GM19035 (cell line): ENCODE data around the gene NAA20.
A peak's percentile ranks its signal among the peaks of the same experiment; 100 is the strongest.

ENCODE experiments used
- ATAC-seq: cut with Tn5 transposase; IDR thresholded peaks from one replicate; pipeline ENCODE4 v1.9.1; 2021; ENCODE audit not compliant: unreplicated experiment

The NAA20 gene

GRCh38 chr20:20017001-20017843 lies at the start of gene NAA20:
Gene NAA20 (plus strand): TSS chr20:20017362. CDS start chr20:20017397, 35 bp downstream.
- peak; percentile 99 for ATAC-seq

DNA sequence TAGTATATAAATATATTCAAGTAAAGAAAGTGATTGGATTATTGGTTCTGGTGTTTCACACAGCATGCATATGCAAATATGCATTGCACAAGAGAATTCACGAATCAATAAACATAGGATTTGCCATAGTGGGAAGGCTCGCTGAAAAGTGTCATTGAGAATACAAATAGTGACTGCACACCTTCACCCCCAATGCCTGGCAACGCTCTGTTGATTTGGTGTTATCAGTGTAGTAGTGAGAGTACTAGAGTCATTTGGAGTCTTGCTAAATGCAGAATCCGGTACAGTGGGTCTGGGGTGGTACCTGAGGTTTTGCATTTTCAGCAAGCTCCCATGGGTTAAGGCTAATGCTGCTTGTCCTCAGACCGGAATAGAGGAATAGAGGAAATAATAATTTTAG lies 49.7 kb upstream of the NAA20 start:
- ATAC-seq: no peak

DNA sequence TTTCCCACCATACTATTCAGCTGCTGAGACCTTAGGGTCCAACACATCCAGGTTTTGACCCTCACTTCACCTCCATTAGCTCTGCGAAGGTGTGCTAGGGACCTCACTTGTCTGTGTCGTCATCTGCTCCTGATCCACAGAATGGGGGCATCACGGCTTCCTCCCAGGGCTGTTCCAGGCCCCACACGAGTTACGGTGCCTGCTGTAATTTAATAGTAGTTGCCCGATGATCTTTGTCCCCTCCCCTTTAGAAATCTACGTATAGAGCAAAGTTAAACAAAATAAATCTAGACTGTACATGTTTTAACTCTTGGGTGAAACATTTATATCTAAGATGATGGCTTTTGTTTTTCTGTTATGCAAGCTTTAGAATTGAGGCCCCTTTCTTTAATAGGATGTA lies 49.1 kb upstream of the NAA20 start:
- no peak for ATAC-seq

GRCh38 chr20:19968466-19969073 lies 48.6 kb upstream of the NAA20 start:
- ATAC-seq: no peak

GRCh38 chr20:19969106-19969505 lies 48.1 kb upstream of the NAA20 start:
- no peak for ATAC-seq

GRCh38 chr20:19969507-19970255 lies 47.5 kb upstream of the NAA20 start:
- ATAC-seq: no peak

DNA sequence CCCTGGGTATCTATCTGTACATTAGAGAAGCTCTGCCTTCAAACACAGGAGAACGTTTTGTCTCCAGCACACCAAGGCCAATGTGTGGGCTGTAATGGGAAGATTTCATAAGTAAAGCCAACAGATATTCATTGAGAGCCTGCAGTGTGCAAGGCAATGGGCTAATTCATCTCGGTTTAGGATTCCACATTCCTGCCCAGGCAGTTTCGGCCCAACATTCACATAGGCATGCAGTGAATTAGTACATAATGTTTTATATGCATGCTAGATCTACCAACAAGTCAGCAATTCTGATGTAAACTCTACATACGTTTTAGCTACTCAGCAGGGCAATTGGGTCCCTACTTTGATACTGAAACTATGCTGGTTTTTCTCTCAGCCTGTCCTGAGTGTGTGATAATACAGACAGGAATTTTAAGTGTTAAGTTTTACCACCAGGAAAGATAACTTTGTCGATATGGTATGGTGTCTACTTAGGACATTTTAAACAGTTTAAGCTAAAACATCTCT lies 46.9 kb upstream of the NAA20 start:
- ATAC-seq: no peak

DNA sequence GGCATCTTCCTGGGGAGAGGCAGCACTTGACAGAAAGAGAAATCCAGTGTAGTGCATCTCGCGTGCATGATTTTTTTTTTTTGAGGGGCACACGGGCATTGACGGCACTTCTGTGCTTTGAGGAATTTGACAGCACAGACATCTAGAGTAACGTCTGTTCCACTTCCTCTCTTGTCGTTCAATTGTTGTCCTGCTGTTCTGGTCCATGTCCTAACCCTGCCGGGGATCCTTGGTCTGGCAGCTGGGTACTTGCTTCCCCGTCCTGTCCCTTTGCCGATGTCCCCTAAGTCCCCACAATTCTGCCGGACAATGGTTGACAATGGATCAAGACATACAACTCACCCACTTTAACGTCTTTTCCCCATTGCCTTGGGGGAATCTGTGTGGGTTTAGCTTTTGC lies 46.0 kb upstream of the NAA20 start:
- ATAC-seq: no peak

DNA sequence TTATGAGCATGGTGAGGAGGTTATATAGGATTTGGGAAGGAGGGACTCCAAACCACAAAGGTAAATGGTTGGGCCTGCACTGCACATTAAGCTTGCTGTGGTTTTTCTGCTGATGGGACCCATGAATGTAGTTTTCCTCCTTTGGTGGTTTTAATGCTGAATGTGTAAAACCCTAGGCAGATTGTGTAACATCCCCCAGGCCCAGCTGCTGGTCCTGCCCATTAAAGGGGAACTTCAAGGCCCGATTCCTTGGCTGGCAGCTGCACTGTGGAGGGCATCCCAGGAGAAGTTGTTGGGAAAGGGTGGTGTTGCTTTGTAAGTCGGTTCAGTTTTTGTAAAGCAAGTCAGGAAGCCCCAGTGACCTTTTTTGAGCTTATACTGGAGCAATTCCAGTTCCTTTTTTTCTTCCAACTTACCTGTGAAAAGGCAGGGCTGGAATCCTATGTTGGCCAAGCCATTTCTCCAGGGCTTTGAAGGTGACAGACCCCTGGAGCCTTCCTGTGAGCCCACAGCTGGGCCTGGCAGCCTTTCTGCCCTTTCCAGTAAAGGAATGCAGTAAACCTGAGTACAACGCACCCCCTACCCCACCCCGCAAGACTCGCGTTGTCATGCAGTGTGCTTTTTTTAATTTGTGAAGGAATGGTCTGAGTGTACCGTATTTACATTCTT lies 43.1 kb upstream of the NAA20 start:
- no peak for ATAC-seq

GRCh38 chr20:19974630-19975435 lies 42.3 kb upstream of the NAA20 start:
- no peak for ATAC-seq

DNA sequence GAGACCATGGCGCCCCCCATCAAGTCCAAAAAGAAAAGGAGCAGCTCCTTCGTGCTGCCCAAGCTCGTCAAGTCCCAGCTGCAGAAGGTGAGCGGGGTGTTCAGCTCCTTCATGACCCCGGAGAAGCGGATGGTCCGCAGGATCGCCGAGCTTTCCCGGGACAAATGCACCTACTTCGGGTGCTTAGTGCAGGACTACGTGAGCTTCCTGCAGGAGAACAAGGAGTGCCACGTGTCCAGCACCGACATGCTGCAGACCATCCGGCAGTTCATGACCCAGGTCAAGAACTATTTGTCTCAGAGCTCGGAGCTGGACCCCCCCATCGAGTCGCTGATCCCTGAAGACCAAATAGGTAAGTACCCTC lies 41.7 kb upstream of the NAA20 start:
- no peak for ATAC-seq

- ATAC-seq: no peak
These were observed 41.3 kb upstream of the NAA20 start for GRCh38 chr20:19975901-19976300.

- no peak for ATAC-seq
These were observed 40.4 kb upstream of the NAA20 start for GRCh38 chr20:19976595-19977372.

- ATAC-seq: no peak
These were observed 39.8 kb upstream of the NAA20 start for GRCh38 chr20:19977373-19977770.

- ATAC-seq: no peak
These were observed 38.5 kb upstream of the NAA20 start for GRCh38 chr20:19978511-19979210.

GRCh38 chr20:19981031-19981451 lies 36.1 kb upstream of the NAA20 start:
- ATAC-seq: no peak

DNA sequence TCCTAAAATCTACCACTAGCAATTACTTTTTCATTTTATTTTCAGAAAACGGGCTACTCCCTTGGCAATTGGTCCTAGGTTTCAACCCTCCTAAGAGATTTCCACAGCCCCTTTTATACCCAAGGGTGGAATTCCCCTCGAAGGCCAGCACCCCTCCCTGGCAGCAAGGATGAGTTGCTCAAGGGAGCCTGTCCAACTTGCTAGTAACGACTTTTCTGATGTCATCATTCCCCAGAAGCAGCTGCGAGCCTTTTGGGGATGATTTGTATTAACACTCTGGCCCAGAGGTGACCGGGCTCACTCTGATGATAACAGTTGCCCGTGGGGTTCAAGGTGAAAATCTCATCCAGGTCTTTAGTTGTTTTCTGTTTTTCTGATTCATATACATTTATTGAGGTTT lies 30.7 kb upstream of the NAA20 start:
- no peak for ATAC-seq

DNA sequence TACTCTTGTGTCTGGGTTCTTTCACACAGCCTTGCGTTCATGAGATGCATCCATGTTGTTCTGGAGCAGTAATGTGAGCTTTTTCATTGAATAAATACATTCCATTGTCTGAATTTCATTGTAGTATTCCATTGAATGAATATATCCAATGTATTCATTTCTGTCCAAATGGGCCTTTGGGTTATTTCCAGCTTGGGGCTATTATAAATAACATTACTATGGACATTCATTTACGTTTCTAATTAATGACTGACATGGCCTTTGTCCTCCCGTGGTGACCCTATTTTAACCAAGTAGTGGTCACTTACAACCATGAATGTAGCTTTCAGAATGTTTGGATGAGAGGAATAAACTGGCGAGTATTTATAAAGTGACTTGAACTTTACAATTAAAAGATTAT lies 30.1 kb upstream of the NAA20 start:
- no peak for ATAC-seq

GRCh38 chr20:19990850-19991249 lies 26.3 kb upstream of the NAA20 start:
- ATAC-seq: no peak
